ENCODE results near the gene UXS1.

DNA sequence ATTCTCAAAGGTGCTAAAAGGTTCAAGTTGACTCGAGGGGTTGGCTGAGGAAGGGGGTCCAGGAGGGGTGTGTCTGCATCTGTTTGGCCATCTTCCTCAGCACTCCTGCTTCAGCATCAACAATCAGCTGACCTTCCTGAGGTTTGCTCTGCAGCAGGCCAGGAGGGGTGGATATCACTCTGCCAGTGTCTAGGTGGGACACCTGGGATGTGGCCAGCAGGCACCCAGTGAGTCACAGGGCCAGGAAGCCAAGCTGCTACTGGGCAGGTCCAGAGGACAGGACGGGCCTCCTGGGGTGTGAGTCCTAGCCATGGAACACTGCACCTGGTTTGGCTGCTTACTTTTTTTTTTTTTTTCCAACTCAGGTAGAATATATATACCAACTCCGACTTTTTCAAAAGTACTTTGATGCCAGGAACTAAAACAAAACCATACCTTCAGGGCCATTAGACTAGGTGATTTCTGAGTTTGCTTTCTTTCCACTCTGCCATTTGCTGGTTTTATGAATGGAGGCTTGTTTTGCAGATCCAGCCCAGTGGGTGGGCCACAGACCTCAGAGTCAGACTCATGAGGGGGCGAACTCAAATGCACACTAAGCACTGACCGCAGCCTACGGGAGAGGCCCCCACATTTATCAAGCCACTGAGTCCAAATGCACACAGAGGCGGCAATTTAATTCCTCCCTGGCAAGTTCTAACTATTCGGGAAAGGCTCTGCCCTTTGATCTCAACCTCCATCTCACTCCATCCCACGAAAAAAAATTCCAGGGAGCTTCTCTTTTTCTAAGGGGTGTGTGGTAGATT, 76.0 kb downstream of the UXS1 start:
- TF ChIP-seq, protein P1, sequence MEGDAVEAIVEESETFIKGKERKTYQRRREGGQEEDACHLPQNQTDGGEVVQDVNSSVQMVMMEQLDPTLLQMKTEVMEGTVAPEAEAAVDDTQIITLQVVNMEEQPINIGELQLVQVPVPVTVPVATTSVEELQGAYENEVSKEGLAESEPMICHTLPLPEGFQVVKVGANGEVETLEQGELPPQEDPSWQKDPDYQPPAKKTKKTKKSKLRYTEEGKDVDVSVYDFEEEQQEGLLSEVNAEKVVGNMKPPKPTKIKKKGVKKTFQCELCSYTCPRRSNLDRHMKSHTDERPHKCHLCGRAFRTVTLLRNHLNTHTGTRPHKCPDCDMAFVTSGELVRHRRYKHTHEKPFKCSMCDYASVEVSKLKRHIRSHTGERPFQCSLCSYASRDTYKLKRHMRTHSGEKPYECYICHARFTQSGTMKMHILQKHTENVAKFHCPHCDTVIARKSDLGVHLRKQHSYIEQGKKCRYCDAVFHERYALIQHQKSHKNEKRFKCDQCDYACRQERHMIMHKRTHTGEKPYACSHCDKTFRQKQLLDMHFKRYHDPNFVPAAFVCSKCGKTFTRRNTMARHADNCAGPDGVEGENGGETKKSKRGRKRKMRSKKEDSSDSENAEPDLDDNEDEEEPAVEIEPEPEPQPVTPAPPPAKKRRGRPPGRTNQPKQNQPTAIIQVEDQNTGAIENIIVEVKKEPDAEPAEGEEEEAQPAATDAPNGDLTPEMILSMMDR (conservative IDR thresholded peaks at IDR 0.05): no peak
- no peak for TF ChIP-seq ZFX (IDR thresholded peaks at IDR 0.05)

All from C4-2B (cell line).